CD14-positive monocyte (primary cell): Measurements from ENCODE around the gene ICAM5. TPM values are rescaled to one million over a fixed set of nuclear protein-coding genes. Genes with fewer than 3 reads are reported as not detected.
"Not testable (repeated sequence)": the region's sequence is repeated elsewhere in the genome, so short reads cannot be mapped to it uniquely, and the experiment has no call there.

ENCODE experiments used
- DNase-seq, 3 donors: peaks; one replicate each; pipeline ENCODE4 v3.0.0-alpha.2; 2011 to 2022
- H2AFZ ChIP-seq: 2 replicates; pipeline ENCODE4 v1.6.0; 2012; ENCODE audit warnings: mild to moderate bottlenecking, low read depth, low read length, inconsistent platforms; ENCODE audit not compliant: insufficient read depth, poor library complexity, severe bottlenecking
- H3K27ac ChIP-seq, 2 donors: 1 replicate in 1 of 2; 2 replicates in 1 of 2; pipeline ENCODE4 v1.5.1; 2012 to 2013; ENCODE audit warnings: low read length in 2 of 2, control low read depth in 1 of 2, inconsistent platforms in 1 of 2, low read depth in 1 of 2, mild to moderate bottlenecking in 1 of 2
- H3K27me3 ChIP-seq, 2 donors: one replicate each; pipeline versions ENCODE4 v1.6.0 to v1.6.1; 2011 to 2013; ENCODE audit warnings: low read length in 2 of 2; ENCODE audit not compliant: control insufficient read depth in 2 of 2, insufficient read depth in 2 of 2
- H3K36me3 ChIP-seq, 2 donors: replicated peaks in 1 of 2; 1 replicate in 1 of 2; 2 replicates in 1 of 2; pipeline versions ENCODE4 v1.5.1 to v1.6.1; 2012 to 2013; ENCODE audit warnings: low read length in 2 of 2, control low read depth in 1 of 2, inconsistent platforms in 1 of 2, mild to moderate bottlenecking in 1 of 2; ENCODE audit not compliant: insufficient read depth in 2 of 2, control insufficient read depth in 1 of 2
- H3K4me1 ChIP-seq, 2 donors: 1 replicate in 1 of 2; 2 replicates in 1 of 2; pipeline versions ENCODE4 v1.5.1 to v1.6.1; 2012 to 2013; ENCODE audit warnings: low read length in 2 of 2, control low read depth in 1 of 2, inconsistent platforms in 1 of 2, mild to moderate bottlenecking in 1 of 2, moderate library complexity in 1 of 2; ENCODE audit not compliant: insufficient read depth in 2 of 2, control insufficient read depth in 1 of 2
- H3K4me2 ChIP-seq: replicated peaks from 2 replicates; pipeline ENCODE3; 2012; ENCODE audit warnings: low read length, moderate library complexity, mild to moderate bottlenecking; ENCODE audit not compliant: poor library complexity, severe bottlenecking; ENCODE audit errors: extremely low read depth
- H3K4me3 ChIP-seq, 3 experiments: fragments of 200-600 bp in 1 of 3; sonication (generic) in 1 of 3; replicated peaks in 1 of 3; 1 replicate in 2 of 3; 2 replicates in 1 of 3; pipeline ENCODE4 v1.5.1; 2011 to 2013; ENCODE audit warnings: low read length in 3 of 3, mild to moderate bottlenecking in 3 of 3, control low read depth in 2 of 3, low read depth in 2 of 3, inconsistent platforms in 1 of 3, moderate library complexity in 1 of 3
- H3K79me2 ChIP-seq: 2 replicates; pipeline ENCODE4 v1.6.0; 2012; ENCODE audit warnings: mild to moderate bottlenecking, control low read depth, inconsistent platforms, low read length, moderate library complexity; ENCODE audit not compliant: insufficient read depth
- H3K9ac ChIP-seq: 2 replicates; pipeline ENCODE4 v1.6.0; 2017; ENCODE audit warnings: low read length, mild to moderate bottlenecking; ENCODE audit not compliant: insufficient read depth, poor library complexity, severe bottlenecking
- H3K9me3 ChIP-seq, 2 donors: replicated peaks in 1 of 2; 1 replicate in 1 of 2; 2 replicates in 1 of 2; pipeline versions ENCODE4 v1.5.1 to v1.6.1; 2012 to 2013; ENCODE audit warnings: low read length in 2 of 2, control low read depth in 1 of 2; ENCODE audit not compliant: control insufficient read depth in 1 of 2, insufficient read depth in 1 of 2
- H4K20me1 ChIP-seq: 2 replicates; pipeline ENCODE4 v1.6.0; 2012; ENCODE audit warnings: mild to moderate bottlenecking, low read length, control low read depth, moderate library complexity; ENCODE audit not compliant: insufficient read depth
- H3K27ac Mint-ChIP-seq, 7 donors: one replicate each; pipeline ENCODE4 v1.8.0; 2020; ENCODE audit warnings: mild to moderate bottlenecking in 7 of 7, mixed read lengths in 7 of 7, moderate library complexity in 6 of 7, inconsistent platforms in 2 of 7
- H3K27me3 Mint-ChIP-seq, 3 donors: one replicate each; pipeline ENCODE4 v1.8.0; 2021 to 2022; ENCODE audit warnings: low read depth in 3 of 3, mild to moderate bottlenecking in 3 of 3, mixed read lengths in 3 of 3, moderate library complexity in 3 of 3, inconsistent platforms in 1 of 3
- H3K36me3 Mint-ChIP-seq, 2 donors: one replicate each; pipeline ENCODE4 v1.8.0; 2020; ENCODE audit warnings: mixed read lengths in 2 of 2, inconsistent platforms in 1 of 2, mild to moderate bottlenecking in 1 of 2
- H3K4me1 Mint-ChIP-seq: one replicate; pipeline ENCODE4 v1.8.0; 2020; ENCODE audit warnings: mild to moderate bottlenecking, mixed read lengths
- H3K4me3 Mint-ChIP-seq, 2 donors: one replicate each; pipeline ENCODE4 v1.8.0; 2020; ENCODE audit warnings: mild to moderate bottlenecking in 2 of 2, mixed read lengths in 2 of 2, moderate library complexity in 1 of 2
- H3K9me3 Mint-ChIP-seq, 7 donors: one replicate each; pipeline ENCODE4 v1.8.0; 2020 to 2022; ENCODE audit warnings: mixed read lengths in 7 of 7, mild to moderate bottlenecking in 6 of 7, moderate library complexity in 6 of 7, inconsistent platforms in 2 of 7
- CTCF ChIP-seq: fragments of 200-600 bp; IDR thresholded peaks from one replicate; pipeline ENCODE4 v1.8.0; 2022; ENCODE audit warnings: antibody characterized with exemption, mild to moderate bottlenecking
- WGBS: methylation state at CpG from one replicate; pipeline ENCODE4 v1.1.5; 2013; ENCODE audit warnings: missing lambda C conversion rate; ENCODE audit not compliant: insufficient coverage; 5-methylcytosine and 5-hydroxymethylcytosine counted together
- intact Hi-C, 2 donors: fragments of 100-400 bp; cut with micrococcal nuclease; formaldehyde crosslinking; loops; one replicate each; pipeline versions ENCODE4 v1.15.0 to v1.15.1; 2023
- polyA minus RNA-seq: library from RNA; depleted of rRNA, polyadenylated mRNA; stranded (reverse); fragments of >200 nt; gene quantifications from 2 replicates; pipeline ENCODE4 v1.2.3, GENCODE V29; 2012
- polyA plus RNA-seq, 3 donors: library from polyadenylated mRNA; depleted of rRNA in 1 of 3; unstranded in 2 of 3; stranded (reverse) in 1 of 3; fragments of 300-500 nt in 2 of 3; fragments of >200 nt in 1 of 3; fragmentation: Illumina TruSeq in 2 of 3; gene quantifications; 1 replicate in 2 of 3; 2 replicates in 1 of 3; pipeline ENCODE4 v1.2.3, GENCODE V29; 2012 to 2021
- total RNA-seq, 12 experiments: library from RNA in 1 of 12; stranded (reverse) in 1 of 12; fragments of 120-200 nt in 1 of 12; gene quantifications; one replicate each; pipeline ENCODE4 v1.2.4 and lab custom pipeline; 2013 to 2026; ENCODE audit warnings: mixed read lengths in 6 of 12, inconsistent platforms in 1 of 12

Gene ICAM5
- total RNA-seq (2013), result 1.3 TPM
- polyA plus RNA-seq (1 to 10 TPM in 1 of 3 donors, under 1 TPM in 1, not detected in 1; 0.21 to 2.1 TPM), polyA minus RNA-seq (2.8 and 3.5 TPM in 2 replicates), total RNA-seq (lab: John Stamatoyannopoulos, UW) (1.3 to 23.1 (median 3.6) reads per million in 11 experiments)

- H3K4me1 Mint-ChIP-seq, result peaks cover 89% of the 10 kb centered on the region
- H3K27ac ChIP-seq, result no peak within 1 kb of the TSS
- H3K9ac ChIP-seq, result peak within 1 kb of the TSS; percentile 33
- H3K27me3 ChIP-seq, result peaks cover 32 to 74% of the 10 kb centered on the region in 2 donors
- peaks cover 6 to 22% of the 10 kb centered on the region in 2 donors for H3K9me3 ChIP-seq
- peaks cover 64 to 79% (median 77%) of the 10 kb centered on the region in 3 donors for H3K27me3 Mint-ChIP-seq
- peak within 1 kb of the TSS; percentile 78 for H3K4me2 ChIP-seq
- no peaks in the 10 kb centered on the region for H3K79me2 ChIP-seq
- H4K20me1 ChIP-seq, result peaks cover 27% of the 10 kb centered on the region
- H3K9me3 Mint-ChIP-seq, result peaks cover 0 to 48% (median 31%) of the 10 kb centered on the region in 7 donors
- under 1% methylated on average over 40 of the region's 45 CpGs for WGBS
- intact Hi-C loops, result no loop called here
- H3K4me3 Mint-ChIP-seq, result peak within 1 kb of the TSS; percentile 75 to 94
- peak in 1 of 3 donors; percentile 15 for DNase-seq
- H3K4me3 ChIP-seq, result peak within 1 kb of the TSS in 2 of 3 experiments; percentile 29 to 74
- peaks cover 26 to 38% of the 10 kb centered on the region in 2 donors for H3K36me3 Mint-ChIP-seq
- H3K27ac Mint-ChIP-seq, result peak within 1 kb of the TSS in 6 of 7 donors; percentile 17 to 78 (median 60)
- peaks cover 95 to 97% of the 10 kb centered on the region in 2 donors for H3K4me1 ChIP-seq
- no peak for TF ChIP-seq CTCF
- H2AFZ ChIP-seq, result peak within 1 kb of the TSS; percentile 73
- H3K36me3 ChIP-seq, result peaks cover 13% of the 10 kb centered on the region in 2 donors
These were observed at the start of gene ICAM5 for GRCh38 chr19:10289836-10290356. Gene ICAM5, plus strand, starts transcription at chr19:10289952. Its CDS starts 92 bp downstream, at chr19:10290044.

GRCh38 chr19:10241826-10242449, 47.8 kb upstream of the ICAM5 start:
- H3K9ac ChIP-seq, H3K4me1 Mint-ChIP-seq, H3K36me3 ChIP-seq, H3K4me3 Mint-ChIP-seq, H3K4me1 ChIP-seq, H3K27ac Mint-ChIP-seq, H3K9me3 Mint-ChIP-seq, H3K27me3 ChIP-seq, H2AFZ ChIP-seq, H4K20me1 ChIP-seq, H3K36me3 Mint-ChIP-seq, H3K27me3 Mint-ChIP-seq, H3K79me2 ChIP-seq, H3K27ac ChIP-seq, H3K9me3 ChIP-seq, intact Hi-C loops, H3K4me2 ChIP-seq, DNase-seq, H3K4me3 ChIP-seq: not testable (repeated sequence)
- WGBS, result 90% methylated on average over 4 of the region's 11 CpGs
